A204.1 (cell line): ENCODE measurements around the gene TAF1A.

Experiments
- FAIRE-seq: peaks from 2 replicates; lab custom pipeline; 2012; peaks lifted over from hg19 to GRCh38; lab: Jason Lieb, UNC

TAF1A gene

DNA sequence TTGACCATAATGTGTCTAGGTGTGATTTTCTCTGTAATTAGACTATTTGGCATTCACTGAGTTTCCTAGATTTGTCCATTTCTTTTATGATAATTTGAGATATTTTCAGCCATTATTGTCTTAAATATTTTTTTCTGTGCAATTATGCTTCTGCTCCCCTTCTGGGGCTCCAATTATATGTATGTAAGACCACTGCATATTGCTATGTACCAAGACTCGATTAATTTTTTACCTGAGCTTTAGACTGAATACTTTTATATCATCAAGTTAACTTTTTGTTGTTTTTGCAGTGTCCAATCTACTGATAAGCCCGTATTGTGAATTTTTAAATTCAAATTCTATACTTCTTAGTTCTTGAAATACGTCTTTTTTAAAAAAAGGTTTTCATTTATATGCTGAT lies 5.1 kb upstream of the TAF1A start:
- FAIRE-seq = no peak

DNA sequence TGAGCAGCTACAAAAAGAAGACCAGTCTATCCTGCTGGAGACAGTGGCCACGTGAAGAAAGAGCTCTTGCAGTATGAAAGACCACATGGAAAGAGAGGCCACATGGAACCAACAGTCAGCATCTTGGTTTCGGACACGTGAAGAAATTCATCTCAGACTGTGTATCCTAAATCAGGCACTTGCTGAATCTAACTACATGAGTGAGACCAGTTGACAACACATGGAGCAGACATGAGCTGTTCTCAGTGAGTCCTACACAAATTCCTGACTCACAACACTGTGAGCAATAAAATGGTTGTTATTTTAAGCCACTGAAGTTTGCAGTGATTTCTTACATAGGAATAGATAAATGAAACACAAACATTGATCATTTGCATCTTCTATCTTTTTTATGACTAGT lies 2.4 kb upstream of the TAF1A start:
- no peak for FAIRE-seq

DNA sequence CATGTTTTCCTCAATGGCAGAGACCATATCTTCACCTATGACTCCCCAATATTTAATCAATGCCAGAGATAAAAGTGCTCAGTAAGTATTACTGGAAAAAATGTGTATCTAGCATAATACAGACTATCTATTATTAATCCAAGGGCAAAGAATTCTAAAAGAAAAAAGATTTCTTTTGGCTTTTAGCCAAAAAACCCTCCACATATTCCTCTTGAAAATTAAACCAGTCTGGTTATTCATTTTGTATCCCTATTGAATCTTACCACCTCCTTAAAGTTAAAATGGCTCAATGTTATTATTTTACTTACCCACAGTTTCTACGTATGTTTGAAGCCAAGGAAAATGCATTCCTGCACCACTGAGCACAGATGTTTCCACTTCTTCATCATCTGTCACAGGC lies 1.6 kb downstream of the TAF1A start:
- FAIRE-seq = no peak

DNA sequence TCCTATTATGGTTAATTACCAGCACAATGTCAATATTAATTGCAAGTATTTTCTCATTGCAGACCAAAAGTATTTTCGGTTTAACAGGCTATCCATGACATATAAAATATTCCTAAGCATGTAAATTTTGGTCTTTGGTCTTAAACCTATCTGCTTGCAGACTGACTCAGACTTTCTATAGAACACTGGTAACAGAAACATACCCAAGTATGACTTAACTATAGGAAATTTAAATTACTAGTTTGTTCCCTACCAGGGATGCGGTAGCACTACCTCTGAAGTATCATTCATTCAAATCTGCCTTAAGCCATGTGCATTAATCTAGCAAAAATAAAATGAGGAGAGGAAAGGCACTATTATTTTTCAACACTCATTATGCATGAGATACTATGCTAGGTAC lies 2.9 kb downstream of the TAF1A start:
- FAIRE-seq = no peak

DNA sequence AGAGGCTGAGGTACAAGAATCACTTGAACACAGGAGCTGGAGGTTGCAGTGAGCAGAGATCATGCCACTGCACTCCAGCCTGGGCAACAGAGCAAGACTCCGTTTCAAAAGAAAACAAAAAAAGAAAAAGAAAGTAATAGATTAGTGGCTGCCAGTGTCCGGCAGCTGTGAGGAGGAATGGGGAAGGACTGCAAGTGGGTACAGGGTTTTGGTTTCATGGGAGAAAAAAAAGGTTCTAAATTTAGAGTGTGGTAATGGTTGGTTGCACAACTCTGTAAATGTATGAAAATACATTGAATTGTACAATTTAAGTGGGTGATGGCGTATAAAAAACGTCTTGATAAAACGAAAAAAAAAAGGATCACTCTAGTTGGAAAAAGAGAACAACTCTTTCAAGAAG lies 6.7 kb downstream of the TAF1A start:
- FAIRE-seq = no peak

DNA sequence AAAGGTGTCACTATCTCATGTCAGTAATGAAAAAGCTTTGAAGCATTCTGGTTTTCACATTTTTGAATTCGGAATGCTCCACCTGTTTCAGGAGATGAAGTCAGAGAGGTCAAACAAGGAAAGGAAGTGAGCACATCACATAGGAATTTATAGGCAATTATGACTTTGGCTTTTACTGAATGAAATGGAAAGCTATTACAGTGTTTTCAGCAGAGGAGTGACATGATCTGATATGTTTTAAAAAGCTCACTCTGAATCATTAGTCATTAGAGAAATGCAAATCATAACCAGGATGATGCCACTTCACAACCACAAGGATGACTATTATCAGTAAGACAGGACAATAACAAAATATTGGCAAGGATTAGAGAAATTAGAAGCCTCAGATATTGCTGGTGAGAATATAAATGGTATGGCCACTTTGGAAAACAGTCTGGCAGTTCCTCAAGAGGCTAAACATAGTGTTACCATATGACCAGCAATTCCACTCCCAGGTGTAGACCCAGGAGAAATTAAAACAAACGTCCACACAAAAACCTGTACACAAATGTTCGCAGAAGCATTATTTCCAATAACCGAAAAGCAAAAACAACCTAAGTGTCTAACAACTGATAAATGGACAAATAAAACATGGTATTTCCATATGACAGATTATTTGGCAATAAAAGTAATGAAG lies 7.5 kb downstream of the TAF1A start:
- FAIRE-seq = no peak

DNA sequence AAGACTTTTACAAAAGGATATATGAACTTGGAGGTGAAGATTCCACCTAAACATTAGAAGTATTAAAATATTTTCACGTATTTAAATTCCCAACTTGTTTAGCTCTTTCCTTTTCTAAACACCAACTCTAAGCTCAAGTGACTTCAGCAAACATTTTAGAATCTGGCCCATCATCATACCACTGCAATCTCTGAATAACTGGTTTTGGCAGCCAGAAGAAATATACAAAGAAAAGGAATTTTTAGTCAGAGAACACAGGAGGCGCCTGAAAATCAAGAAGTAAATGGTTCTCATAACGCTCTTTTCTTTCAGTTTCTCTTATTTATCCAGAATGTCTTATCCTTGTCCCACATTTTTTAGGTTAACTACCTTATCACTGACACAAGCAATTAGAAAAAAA lies 10.4 kb downstream of the TAF1A start:
- FAIRE-seq = no peak

DNA sequence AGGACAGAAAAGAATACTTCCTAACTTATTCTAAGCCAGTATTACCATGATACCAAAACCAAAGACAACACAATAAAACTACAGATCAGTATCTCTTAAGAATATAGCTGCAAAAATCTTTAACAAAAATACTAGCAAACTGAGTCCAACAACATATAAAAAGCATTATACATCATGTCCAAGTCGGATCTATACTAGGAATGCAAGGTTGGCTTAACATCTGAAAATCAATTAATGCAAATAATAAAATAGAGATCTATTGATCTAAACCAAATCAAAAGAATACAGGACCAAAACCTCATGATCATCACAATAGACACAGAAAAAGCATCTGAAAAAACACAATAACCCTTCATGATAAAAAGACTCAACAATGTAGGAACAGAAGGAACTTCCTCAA lies 18.9 kb downstream of the TAF1A start:
- FAIRE-seq = no peak

DNA sequence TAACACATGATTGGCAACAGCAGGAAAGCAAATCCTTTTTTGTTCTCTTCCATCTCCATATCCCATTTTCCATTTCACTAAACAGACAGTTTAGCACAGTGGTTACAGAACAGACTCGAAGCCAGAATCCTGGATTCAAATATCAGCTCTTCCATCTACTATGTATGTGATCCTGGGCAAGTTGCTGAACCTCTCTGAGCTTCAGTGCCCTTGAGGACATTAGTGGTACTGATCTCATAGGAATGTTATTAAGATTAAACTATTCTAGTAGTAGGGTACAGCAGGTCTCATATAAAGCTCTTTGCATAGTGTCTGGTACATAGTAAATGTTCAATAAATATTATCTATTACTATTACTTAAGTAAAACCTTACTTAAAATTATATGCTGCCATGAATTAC lies 28.1 kb downstream of the TAF1A start:
- no peak for FAIRE-seq

DNA sequence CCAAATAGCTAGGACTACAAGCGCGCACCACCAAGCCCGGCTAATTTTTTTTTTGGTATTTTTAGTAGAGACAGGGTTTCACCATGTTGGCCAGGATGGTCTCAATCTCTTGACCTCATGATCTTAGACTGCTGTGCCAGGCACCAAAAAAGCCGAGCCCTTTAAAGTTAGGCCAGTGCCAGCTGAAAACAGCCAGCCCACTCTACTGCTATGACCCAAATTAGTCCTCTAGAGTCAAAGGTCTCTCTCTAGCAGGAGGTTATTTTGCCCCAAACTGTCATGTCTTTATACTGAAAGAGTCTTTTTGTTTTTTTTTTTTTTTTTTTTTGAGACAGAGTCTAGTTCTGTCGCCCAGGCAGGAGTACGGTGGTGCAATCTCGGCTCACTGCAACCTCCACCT lies 32.2 kb downstream of the TAF1A start:
- FAIRE-seq = no peak

DNA sequence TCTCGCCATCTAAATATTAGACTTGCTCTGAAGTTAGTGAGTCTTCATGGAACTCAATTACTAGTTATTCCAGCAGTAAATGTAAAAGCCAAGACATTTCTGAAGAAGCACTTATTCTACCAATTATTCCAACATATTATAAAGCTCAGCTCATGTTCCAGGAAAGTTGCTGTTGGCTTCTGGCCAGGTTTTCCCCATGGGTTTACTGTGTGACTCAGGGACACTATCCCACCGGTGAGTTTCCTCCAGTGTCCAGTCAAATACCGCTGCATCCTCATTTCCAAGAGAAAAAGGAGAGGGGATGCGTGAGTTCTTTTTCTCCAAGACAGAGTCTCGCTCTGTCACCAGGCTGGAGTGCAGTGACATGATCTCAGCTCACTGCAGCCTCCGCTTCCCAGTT lies 32.6 kb downstream of the TAF1A start:
- FAIRE-seq = no peak

DNA sequence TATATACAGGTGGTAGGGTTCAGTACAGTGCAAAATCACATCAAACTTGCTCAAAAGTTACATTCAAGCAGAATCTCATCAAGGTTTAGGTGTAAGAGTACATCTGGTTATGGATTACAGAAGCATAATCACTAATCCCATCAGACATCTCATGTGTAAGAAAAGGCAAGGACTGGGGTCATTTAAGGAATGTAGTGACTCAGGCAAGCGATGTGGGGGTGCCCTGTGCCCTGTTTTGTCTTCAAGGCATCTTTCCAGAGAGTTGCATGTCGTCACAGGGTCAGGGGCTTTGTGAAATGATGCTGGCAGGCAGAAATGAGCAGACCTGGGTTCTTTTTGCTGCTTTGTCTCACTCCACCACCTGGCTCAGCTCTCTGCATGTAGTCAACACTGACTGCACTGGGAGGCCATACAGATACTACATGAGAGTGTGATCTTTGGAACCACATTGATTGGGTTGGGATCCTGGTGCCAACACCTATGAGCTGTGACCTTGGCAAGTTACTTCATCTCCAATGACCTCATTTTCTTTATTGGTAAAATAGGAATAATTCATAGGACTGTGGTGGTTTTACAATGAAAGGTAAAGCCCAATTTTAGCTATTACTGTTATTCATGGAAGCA lies 33.6 kb downstream of the TAF1A start:
- no peak for FAIRE-seq

DNA sequence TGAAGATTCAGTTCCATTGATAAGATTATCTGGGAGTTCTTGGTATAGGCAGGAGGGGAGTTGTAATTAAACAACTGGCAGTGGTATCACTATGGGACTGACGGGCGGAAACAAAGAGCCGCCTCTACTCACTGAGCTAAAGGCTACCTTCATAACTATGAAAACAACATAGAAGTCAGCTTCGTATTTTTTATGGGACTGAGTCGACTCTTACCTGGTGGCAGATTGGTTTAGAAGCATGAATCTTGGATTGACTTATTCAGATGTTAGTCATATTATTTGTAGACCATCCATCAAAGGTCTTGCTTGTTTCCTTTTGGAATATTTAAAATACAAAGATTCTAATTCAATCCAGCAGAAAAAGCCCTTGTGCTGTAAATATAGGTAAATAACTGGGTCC lies 35.6 kb downstream of the TAF1A start:
- no peak for FAIRE-seq

DNA sequence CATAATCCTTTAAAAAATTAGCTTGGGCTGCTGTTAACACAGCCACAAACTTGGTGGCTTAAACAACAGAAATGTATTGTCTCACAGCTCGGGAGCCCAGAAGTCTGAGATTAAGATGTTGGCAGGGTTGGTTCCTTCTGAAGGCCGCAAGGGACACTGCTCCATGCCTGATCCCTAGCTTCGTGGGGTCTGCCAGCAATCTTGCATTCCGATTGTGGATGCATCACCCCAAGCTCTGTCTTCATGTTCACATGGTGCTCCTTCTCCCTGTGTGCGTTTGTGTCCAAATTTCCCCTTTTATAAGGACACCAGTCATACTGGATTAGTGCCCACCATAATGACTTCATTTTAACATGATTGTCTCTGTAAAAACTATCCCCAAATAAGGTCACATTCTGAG lies 36.9 kb downstream of the TAF1A start:
- no peak for FAIRE-seq

DNA sequence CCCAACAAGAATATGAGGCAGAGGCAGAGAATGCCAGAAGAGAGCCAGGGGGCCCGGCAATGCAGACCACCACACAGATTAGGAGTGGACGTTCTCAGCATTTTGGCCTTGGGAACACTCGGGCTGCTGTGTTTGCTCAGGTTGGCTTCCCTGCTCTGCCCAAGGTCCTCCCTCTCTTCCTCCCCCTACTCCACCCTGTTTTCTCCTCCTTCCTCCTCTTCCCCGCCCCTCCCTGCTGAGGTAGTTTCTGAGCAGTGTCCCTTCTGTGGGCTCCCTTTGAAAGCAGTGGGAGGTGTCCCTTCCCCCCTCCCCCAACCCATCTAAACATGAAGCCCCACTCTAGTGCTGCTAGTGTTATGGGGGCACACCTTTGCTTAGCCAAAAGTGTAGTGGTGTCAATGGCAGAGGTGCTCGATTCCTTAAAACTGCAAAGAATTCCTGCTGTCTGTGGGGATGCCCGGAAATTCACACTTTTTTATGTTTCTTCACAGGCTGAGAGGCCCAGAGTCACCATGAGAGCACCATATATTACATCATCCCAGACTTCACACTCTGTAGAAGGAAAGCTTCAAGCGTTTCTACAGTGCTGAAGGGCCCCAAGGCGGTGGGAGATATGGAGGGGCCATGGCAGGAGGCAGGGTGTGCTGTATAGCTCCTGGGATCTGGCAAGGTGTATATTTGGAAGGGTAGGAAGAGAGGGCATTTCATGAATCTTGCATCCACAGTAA lies 41.6 kb downstream of the TAF1A start, which contains the start of gene HHIPL2:
HHIPL2 (minus strand) TSS at position 161 of the 728 bp plus-strand sequence; CDS start at position 101, 60 bp downstream.
- FAIRE-seq = no peak

DNA sequence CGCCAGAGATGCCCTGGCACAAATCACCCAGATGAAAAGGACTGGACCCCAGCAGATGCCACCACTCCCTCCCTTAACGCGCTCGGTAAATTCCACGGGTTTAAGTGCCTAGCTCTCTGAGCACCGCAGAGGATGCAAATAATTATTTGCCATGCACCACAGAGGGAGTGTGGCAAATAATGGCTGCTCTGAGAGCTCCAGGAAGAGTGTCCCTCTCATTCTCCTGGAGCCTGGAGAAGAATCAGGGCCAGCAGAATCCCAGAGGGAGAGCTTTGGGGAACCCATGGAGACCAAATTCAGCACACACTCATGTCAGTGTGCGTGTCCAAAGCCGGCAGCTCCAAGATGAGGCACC lies 42.5 kb downstream of the TAF1A start:
- FAIRE-seq = no peak

DNA sequence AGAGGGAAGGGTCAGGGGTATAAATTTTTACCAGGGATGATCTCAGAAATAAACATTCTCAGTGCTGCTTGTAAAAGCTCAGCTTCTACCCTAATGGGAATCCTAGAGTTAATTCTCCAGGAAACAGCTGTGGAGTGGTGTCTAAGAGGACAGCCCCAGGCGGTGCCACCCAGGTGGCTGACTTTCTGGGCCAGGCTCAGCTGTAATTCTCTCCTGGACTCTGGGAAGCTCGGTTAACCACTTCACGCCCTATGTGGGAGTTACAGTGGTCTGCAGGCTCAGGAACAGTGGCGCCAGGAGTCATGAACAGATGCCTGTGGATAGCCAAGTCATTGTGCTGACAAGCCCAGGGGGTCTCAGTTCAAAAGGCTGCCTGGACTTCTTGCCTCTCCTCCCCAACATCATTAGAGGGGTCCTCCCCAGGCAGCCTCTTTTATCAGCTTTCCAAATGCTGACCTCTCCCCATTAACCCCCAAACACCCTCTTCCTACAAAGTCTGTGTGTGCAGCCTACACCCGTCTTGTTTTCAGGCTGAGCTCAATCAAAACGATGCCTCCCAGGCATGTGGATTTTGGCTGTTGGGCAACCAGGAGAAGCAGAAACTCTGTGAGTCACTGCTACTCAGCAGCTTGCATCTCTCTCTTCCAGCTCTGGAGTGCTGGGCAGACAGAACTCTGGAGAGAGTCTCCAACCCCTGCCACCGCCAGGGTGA lies 43.0 kb downstream of the TAF1A start:
- FAIRE-seq = no peak

DNA sequence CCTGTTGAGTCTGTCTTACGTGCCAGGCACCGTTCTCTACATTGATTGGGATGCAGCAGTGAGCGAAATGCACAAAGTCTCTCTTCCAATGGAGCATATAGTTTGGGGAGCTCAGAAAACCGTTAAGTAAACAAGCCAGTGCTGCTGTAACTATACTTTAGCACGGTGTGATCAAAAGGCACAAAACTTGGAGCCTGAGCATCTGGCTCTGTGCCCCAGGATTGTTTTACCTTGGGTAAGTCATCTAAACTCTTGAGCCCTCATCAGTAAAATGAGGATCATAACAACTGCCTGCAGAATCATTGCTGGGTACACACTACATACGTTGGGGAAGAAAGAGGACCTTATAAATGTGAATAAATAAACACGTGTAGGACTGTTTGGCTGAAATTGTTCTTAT lies 43.6 kb downstream of the TAF1A start:
- FAIRE-seq = no peak

DNA sequence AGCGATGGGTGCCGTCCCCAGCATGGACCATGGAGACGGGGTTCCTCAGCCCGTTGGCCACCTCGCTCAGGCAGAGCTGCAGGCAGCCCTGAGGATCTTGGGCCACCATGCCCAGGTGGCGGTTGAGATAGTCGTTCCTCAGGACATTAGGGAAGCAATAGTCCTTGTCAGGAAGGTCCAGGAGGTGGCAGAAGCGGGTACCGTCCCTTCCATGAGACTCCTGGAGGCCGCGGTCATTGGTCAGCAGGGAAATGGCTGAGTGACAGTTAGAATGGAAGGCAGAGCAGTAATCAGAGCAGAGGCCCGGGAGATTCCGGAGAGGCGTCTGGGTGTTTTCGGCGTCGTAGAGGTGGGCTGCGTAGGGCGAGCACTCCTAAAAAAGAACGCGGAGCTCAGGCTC lies 45.9 kb downstream of the TAF1A start:
- no peak for FAIRE-seq

DNA sequence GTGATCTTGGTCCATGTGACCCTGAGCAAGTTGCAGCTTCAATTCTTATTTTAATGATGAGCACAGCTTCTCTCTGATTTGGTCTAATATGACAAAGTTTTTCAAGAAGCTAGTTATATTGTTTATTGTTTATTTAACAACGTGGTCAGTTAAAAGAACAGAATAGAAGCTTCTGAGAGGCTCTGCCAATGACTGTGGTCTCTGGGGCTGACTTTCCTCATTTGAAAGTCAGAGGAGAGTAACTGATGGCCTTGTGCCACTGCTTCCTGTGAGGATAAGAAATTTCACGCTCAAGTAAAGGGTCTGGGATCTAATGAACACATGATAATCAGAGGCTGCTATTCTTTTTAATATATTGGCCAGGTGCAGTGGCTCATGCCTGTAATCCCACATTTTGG lies 49.1 kb downstream of the TAF1A start:
- FAIRE-seq = no peak

DNA sequence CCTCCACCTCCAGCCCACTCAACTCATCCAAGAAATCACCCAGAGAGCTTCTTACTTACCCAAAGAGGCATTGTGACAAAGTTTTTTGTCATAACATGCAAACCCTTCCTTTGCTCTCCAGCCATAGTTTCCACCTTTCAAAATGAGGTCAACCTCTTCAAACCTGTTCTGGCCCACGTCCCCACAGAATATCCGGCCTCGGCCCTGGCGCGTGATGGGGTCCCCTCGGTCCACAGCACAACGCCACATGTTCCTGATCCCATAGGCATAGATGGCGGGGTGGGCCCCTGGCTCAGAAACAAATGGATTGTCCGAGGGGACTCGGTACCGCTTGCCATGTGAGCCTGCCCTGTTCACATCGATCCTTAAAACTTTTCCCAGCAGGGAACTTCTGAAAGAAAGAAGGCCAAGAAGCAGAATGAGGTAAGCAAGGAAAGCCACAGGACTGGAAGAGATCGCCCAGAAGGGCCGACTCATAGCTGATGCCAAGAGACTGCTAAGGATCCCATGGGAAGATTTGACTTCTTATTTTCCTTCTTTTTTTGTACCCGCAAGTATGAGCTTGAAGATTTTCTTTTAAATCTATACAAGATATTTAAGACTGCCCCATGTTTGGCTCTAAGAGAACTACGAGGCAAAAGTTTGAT lies 49.7 kb downstream of the TAF1A start:
- FAIRE-seq = no peak

DNA sequence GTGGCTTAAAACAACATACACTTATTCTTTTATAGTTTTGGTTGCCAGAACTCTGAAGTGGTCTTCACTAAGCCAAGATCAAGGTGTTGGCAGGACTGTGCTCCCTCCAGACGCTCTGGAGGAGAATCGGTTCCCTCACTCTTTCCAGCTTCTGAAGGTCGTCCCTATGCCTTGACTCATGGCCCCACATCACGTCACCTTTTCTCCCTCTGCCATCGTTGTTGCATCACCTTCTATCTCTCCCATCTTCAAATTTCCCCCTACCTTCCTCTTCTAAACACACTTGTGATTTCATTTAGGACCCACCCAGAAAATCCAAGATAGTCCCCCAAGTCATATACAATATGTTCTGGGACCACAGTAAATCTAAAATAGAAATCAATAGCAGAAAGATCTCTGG lies 54.3 kb downstream of the TAF1A start:
- no peak for FAIRE-seq

DNA sequence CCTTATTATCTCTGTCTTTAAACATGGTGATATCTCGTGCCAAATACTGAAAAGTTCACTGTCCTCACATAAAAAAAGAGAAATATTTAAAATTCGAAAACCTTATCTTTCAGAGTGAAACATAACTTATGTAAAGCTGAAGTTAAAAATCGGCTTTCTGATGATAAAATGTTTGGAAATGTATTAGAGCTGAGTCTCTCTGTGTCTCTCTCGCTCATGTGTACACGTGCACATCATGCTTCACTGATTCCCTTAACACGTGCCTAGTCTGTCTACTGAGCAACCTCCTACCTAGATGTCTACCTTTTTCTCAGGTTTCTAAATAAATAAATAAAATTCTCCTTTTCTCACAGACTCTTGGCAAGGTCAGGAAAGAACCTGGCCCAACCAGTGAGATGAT lies 58.9 kb downstream of the TAF1A start:
- FAIRE-seq = no peak
